Upper lobe of left lung (tissue), 4 donors: ENCODE data around the gene NAALADL1.

Experiments
- CTCF ChIP-seq, 6 experiments: fragments of 450-650 bp in 4 of 6; fragments of 200-600 bp in 2 of 6; sonication (generic) in 2 of 6; IDR thresholded peaks; one replicate each; pipeline ENCODE4 v1.5.1; 2016 to 2019; ENCODE audit warnings: antibody characterized with exemption in 6 of 6
- POLR2A ChIP-seq, 4 donors: fragments of 450-650 bp; IDR thresholded peaks; one replicate each; pipeline ENCODE4 v1.5.1; 2016 to 2017; ENCODE audit warnings: antibody characterized with exemption in 4 of 4, mild to moderate bottlenecking in 2 of 4

GRCh38 chr11:65066805-65067291 is 8.5 kb upstream of the NAALADL1 start:
- no peak for TF ChIP-seq CTCF (IDR thresholded peaks at IDR 0.05)
- TF ChIP-seq POLR2A (IDR thresholded peaks at IDR 0.05), result no peak
